Hepatocyte (in vitro differentiated cells): ENCODE measurements around the gene ARL3. TPM values are rescaled to one million over a fixed set of nuclear protein-coding genes. Genes with fewer than 3 reads are reported as not detected.
A peak's percentile ranks its signal among the peaks of the same experiment; 100 is the strongest.

Experiments used
- DNase-seq: peaks from one replicate; pipeline ENCODE4 v3.0.0-alpha.2; 2016; ENCODE audit warnings: low spot score
- H2AFZ ChIP-seq: fragments of 200-600 bp; sonication (generic); 2 replicates; pipeline ENCODE4 v1.6.0; 2016; ENCODE audit warnings: antibody characterized with exemption, mild to moderate bottlenecking
- H3K27ac ChIP-seq: fragments of 200-600 bp; sonication (generic); 2 replicates; pipeline ENCODE4 v1.5.1; 2016; ENCODE audit warnings: mild to moderate bottlenecking
- H3K27me3 ChIP-seq: fragments of 200-600 bp; sonication (generic); 2 replicates; pipeline ENCODE4 v1.6.1; 2016
- H3K36me3 ChIP-seq: fragments of 200-600 bp; sonication (generic); replicated peaks from 2 replicates; pipeline ENCODE4 v1.5.1; 2016; ENCODE audit warnings: low read depth; ENCODE audit not compliant: insufficient read depth
- H3K4me1 ChIP-seq: fragments of 200-600 bp; sonication (generic); 2 replicates; pipeline ENCODE4 v1.5.1; 2016; ENCODE audit warnings: mild to moderate bottlenecking, moderate library complexity; ENCODE audit not compliant: insufficient read depth
- H3K4me2 ChIP-seq: fragments of 200-600 bp; sonication (generic); 2 replicates; pipeline ENCODE4 v1.6.0; 2016
- H3K4me3 ChIP-seq: fragments of 200-600 bp; sonication (generic); 2 replicates; pipeline ENCODE4 v1.5.1; 2016; ENCODE audit warnings: mild to moderate bottlenecking
- H3K79me2 ChIP-seq: fragments of 200-600 bp; sonication (generic); 2 replicates; pipeline ENCODE4 v1.6.0; 2017; ENCODE audit warnings: mild to moderate bottlenecking
- H3K9me2 ChIP-seq: fragments of 200-600 bp; sonication (generic); replicated peaks from 2 replicates; pipeline ENCODE4 v1.6.0; 2017; ENCODE audit warnings: mild to moderate bottlenecking; ENCODE audit not compliant: insufficient read depth
- H3K9me3 ChIP-seq: fragments of 200-600 bp; sonication (generic); 2 replicates; pipeline ENCODE4 v1.5.1; 2016; ENCODE audit warnings: low read depth, mild to moderate bottlenecking
- H4K20me1 ChIP-seq: fragments of 200-600 bp; sonication (generic); 2 replicates; pipeline ENCODE4 v1.6.0; 2016; ENCODE audit warnings: mild to moderate bottlenecking; ENCODE audit not compliant: insufficient read depth, poor library complexity, severe bottlenecking
- EZH2 ChIP-seq: fragments of 200-600 bp; sonication (generic); IDR thresholded peaks from 2 replicates; pipeline ENCODE4 v1.6.1; 2016; ENCODE audit warnings: antibody characterized with exemption, mild to moderate bottlenecking, borderline replicate concordance
- EZH2phosphoT487 ChIP-seq: fragments of 200-600 bp; sonication (generic); IDR thresholded peaks from one replicate; pipeline ENCODE4 v1.6.1; 2018; ENCODE audit warnings: antibody characterized with exemption, mild to moderate bottlenecking, low read depth, moderate library complexity; ENCODE audit not compliant: unreplicated experiment, severe bottlenecking
- WGBS: methylation state at CpG from one replicate; pipeline ENCODE4 v1.1.6; 2016; ENCODE audit warnings: low lambda C conversion rate; ENCODE audit errors: missing lambda C conversion rate; 5-methylcytosine and 5-hydroxymethylcytosine counted together
- polyA plus RNA-seq: library from polyadenylated mRNA; unstranded; fragments of >200 nt; fragmentation: Nextera tagmentation; extraction: Ambion mirVana; gene quantifications from 2 replicates; pipeline ENCODE4 v1.2.1, GENCODE V29; 2016
- total RNA-seq: library from RNA; depleted of rRNA; stranded (reverse); fragments of >200 nt; gene quantifications from 2 replicates; pipeline ENCODE4 v1.2.3, GENCODE V29; 2014
- TF ChIP-seq, protein P1 (sequence below): fragments of 200-600 bp; sonication (generic); IDR thresholded peaks from 2 replicates; pipeline ENCODE4 v1.5.1; 2016; ENCODE audit warnings: antibody characterized with exemption, mild to moderate bottlenecking; ENCODE audit not compliant: poor library complexity

The ARL3 gene
- total and polyA plus RNA-seq, 2 experiments from 2014 or later = 6.4 to 16.5 TPM

DNA sequence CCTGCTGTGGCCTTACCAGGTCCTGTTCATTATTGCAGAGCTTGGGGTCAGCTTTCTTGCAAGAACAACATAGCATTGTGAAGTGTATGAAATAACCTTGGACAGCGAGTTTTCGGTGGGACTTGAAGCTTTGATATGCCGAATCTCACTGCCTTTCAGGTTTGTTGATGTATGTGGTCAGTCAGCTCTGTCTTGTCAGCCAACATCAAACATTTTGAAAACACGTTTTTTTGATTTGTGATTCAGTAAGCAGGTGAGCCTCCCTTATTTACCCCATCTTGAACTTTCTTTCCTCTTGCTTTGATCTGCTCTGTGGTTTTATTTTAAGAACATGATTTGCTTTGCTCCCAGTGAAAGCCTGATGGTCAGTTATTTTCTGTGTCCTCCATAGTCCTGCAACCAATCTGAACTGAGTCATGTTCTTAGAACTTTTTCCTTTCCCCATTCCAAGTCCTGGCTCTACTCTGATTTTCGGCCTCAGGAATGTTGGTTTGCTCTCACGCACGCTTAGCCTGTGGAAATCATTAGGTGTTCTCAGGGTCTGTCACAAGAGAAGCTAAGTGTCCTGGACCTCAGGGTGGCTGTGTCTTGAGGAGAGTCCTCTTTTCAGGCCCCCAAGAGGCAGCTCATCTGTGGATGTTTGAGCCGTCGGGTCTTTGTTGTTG is 38.2 kb upstream of the ARL3 start:
- Histone ChIP-seq H3K9me2 (no peaks in the 10 kb centered on the region), H3K27me3 (no peaks in the 10 kb centered on the region), H3K4me3 (no peak overlapping the region), H3K4me2 (peak overlapping the region; percentile 13), H3K4me1 (peaks cover 13% of the 10 kb centered on the region), H3K9me3 (no peaks in the 10 kb centered on the region), H3K36me3 (no peaks in the 10 kb centered on the region), H3K27ac (peak overlapping the region; percentile 66), H3K79me2 (peaks cover 81% of the 10 kb centered on the region), H2AFZ (no peak overlapping the region), H4K20me1 (peaks cover 3% of the 10 kb centered on the region)
- 87% methylated on average over 9 of the region's 9 CpGs for WGBS
- TF ChIP-seq EZH2 = no peak
- TF ChIP-seq, protein P1, sequence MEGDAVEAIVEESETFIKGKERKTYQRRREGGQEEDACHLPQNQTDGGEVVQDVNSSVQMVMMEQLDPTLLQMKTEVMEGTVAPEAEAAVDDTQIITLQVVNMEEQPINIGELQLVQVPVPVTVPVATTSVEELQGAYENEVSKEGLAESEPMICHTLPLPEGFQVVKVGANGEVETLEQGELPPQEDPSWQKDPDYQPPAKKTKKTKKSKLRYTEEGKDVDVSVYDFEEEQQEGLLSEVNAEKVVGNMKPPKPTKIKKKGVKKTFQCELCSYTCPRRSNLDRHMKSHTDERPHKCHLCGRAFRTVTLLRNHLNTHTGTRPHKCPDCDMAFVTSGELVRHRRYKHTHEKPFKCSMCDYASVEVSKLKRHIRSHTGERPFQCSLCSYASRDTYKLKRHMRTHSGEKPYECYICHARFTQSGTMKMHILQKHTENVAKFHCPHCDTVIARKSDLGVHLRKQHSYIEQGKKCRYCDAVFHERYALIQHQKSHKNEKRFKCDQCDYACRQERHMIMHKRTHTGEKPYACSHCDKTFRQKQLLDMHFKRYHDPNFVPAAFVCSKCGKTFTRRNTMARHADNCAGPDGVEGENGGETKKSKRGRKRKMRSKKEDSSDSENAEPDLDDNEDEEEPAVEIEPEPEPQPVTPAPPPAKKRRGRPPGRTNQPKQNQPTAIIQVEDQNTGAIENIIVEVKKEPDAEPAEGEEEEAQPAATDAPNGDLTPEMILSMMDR = no peak
- DNase-seq = no peak

DNA sequence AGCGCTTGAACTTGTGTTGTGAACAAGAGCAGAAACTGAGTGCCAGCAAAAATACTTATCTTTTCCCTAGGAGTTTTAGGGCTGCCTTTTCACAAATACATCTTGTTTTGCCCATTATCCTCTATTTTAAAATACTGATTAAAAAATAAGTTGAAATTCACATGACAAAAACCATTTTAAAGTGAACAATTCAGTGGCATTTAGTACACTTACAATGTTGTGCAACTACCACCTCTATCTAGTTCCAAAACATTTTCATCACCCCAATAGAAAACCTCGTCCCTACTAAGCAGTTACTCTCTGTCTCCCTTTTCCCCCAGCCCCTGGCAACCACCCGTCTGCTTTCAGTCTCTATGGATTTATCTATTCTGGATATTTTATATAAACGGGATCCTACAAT is 31.0 kb upstream of the ARL3 start:
- Histone ChIP-seq H3K4me3 (peak overlapping the region; percentile 63), H3K9me2 (no peaks in the 10 kb centered on the region), H3K79me2 (peaks cover 59% of the 10 kb centered on the region), H3K4me1 (peaks cover 16% of the 10 kb centered on the region), H3K4me2 (peak overlapping the region; percentile 87), H3K9me3 (no peaks in the 10 kb centered on the region), H3K36me3 (no peaks in the 10 kb centered on the region), H4K20me1 (no peaks in the 10 kb centered on the region), H2AFZ (no peak overlapping the region), H3K27me3 (no peaks in the 10 kb centered on the region), H3K27ac (no peak overlapping the region)
- 87% methylated on average over 4 of the region's 4 CpGs for WGBS
- no peak for TF ChIP-seq EZH2phosphoT487
- TF ChIP-seq, protein P1 = no peak
- TF ChIP-seq EZH2 = no peak
- DNase-seq = no peak

DNA sequence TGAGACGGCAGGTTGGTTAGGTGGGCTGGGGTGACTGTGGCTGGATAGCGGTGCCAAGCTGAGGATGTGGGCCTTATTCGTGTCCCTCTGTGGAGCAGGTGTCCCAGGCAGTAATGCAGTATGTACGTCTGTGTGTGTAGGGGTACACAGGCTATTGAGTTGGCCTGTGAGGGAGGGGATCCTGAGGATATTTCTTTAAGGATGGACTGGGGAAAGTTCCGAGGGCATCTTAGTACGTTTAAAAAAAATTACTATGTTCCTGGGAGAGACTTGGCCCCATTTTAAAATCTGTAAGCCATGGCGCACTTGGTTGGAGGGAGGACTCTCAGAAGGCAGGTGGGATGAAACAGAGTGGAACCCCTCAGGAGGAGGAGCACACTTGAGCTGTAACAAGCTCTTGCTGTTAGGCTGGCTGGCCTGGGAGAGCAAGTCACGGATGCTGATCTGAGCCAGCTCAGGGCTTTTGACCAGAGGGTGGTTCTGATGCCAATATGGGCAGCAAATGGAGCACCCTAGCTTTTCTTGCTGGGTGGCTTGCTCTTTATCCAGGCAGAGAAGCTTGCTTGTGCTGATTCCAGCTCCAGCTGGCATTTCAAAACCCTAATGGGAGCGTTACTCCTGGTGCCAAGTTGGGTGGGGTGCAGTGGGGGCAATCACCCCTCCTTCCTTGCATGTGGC is 30.3 kb upstream of the ARL3 start:
- peaks cover 53% of the 10 kb centered on the region for H3K79me2 ChIP-seq
- peak overlapping the region; percentile 87 for H3K4me2 ChIP-seq
- H3K9me3 ChIP-seq = no peaks in the 10 kb centered on the region
- H3K36me3 ChIP-seq = no peaks in the 10 kb centered on the region
- H3K27ac ChIP-seq = peak overlapping the region; percentile 47
- H2AFZ ChIP-seq = no peak overlapping the region
- peaks cover 16% of the 10 kb centered on the region for H3K4me1 ChIP-seq
- no peaks in the 10 kb centered on the region for H3K9me2 ChIP-seq
- no peaks in the 10 kb centered on the region for H3K27me3 ChIP-seq
- no peaks in the 10 kb centered on the region for H4K20me1 ChIP-seq
- 14% methylated on average over 9 of the region's 9 CpGs for WGBS
- H3K4me3 ChIP-seq = peak overlapping the region; percentile 63
- DNase-seq = peak; percentile 41
- TF ChIP-seq EZH2 (no peak), EZH2phosphoT487 (no peak)
- TF ChIP-seq, protein P1 = no peak
